ENCODE results near the gene CERS2. TPM values are rescaled to one million over a fixed set of nuclear protein-coding genes. Genes with fewer than 3 reads are reported as not detected.

Gene CERS2
- total and polyA plus RNA-seq, 2 of the 8 experiments (the other 6 are each of a cell fraction or from before 2014, with no cell fraction given), result 216 to 237 TPM

DNA sequence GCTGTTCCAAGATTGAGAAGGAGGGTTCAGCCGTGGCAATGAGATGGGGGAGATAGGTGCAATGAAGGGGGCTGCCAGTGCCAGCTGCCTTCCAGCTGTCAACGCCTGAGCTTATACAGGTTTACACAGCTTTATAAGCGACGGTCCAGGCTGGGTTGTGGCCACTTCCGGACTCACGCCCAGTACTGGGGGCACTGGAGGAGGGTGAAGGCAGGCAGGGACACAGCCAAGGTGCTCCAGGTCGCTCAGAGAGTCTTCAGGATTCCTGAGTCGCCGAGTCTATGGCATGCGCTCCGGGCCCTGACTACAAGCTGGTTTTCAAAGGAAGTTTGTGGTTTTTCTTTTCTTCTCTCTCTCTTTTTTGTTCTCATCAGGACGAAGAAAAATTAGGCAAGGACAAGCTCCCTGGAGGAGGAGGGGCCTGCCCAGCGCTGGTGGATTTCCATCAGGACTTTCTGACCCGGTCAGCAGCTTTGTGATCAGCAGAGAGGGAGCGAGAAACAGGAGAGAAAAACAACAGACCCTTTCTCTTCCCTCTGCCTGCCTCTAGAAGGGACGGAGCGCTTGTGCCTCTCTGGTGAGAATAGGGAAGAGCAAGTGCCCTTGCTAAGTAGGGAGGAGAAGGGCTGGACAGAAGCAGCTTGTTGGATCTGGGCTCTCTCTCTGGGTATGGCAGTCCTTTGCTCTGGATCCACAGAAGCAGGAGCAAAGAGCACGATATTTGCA is 31.9 kb upstream of the CERS2 start, which contains the start of gene MINDY1 (continued):
- TF ChIP-seq RAD21 (IDR thresholded peaks at IDR 0.05 in 1 of 2, conservative IDR thresholded peaks at IDR 0.05 in 1 of 2; ENCODE audit: low read depth in 2 of 2, low read length in 2 of 2), result peak; percentile 59 to 66
- peak; percentile 69 for TF ChIP-seq POLR2AphosphoS5 (IDR thresholded peaks at IDR 0.05; ENCODE audit: low read depth, low read length)
- TF ChIP-seq RXRA (IDR thresholded peaks at IDR 0.05; ENCODE audit: insufficient read depth, low read depth, low read length), result no peak
- TF ChIP-seq YY1 (IDR thresholded peaks at IDR 0.05; ENCODE audit: low read depth, low read length), result 0 out of 2 replicates have a peak, but pooled peaks have one; percentile 28

Measured in H1 (cell line).